ENCODE results near the gene ACP5. TPM values are rescaled to one million over a fixed set of nuclear protein-coding genes. Genes with fewer than 3 reads are reported as not detected.

ACP5 gene
- total and polyA plus RNA-seq, 2 of the 8 experiments (the other 6 are each of a cell fraction or from before 2014, with no cell fraction given) = 9.0 to 14.3 TPM

- no peak for TF ChIP-seq BRCA1 (IDR thresholded peaks at IDR 0.05; ENCODE audit: low read depth, low read length)
- TF ChIP-seq CHD2 (IDR thresholded peaks at IDR 0.05; ENCODE audit: low read length) = no peak
- peak; percentile 44; the same call in 1 of the 2 replicates for TF ChIP-seq SRF (IDR thresholded peaks at IDR 0.05; ENCODE audit: low read depth, low read length)
- 0 out of 2 replicates have a peak, but pooled peaks have one; percentile 15 for TF ChIP-seq POU5F1 (IDR thresholded peaks at IDR 0.05; ENCODE audit: low read depth, low read length)
- TF ChIP-seq NRF1 (IDR thresholded peaks at IDR 0.05; ENCODE audit: low read depth, low read length) = peak; percentile 47
- TF ChIP-seq RBBP5 (IDR thresholded peaks at IDR 0.05; ENCODE audit: borderline replicate concordance, low read depth, low read length) = no peak
- peak; percentile 30 for TF ChIP-seq NANOG (IDR thresholded peaks at IDR 0.05; ENCODE audit: insufficient read depth, low read depth, low read length, poor library complexity, severe bottlenecking)
- no peak for TF ChIP-seq CBX8 (IDR thresholded peaks at IDR 0.05; ENCODE audit: borderline replicate concordance, low read depth, low read length)
- no peak for TF ChIP-seq RFX5 (IDR thresholded peaks at IDR 0.05; ENCODE audit: borderline replicate concordance, low read depth, low read length)
- TF ChIP-seq, protein P1, sequence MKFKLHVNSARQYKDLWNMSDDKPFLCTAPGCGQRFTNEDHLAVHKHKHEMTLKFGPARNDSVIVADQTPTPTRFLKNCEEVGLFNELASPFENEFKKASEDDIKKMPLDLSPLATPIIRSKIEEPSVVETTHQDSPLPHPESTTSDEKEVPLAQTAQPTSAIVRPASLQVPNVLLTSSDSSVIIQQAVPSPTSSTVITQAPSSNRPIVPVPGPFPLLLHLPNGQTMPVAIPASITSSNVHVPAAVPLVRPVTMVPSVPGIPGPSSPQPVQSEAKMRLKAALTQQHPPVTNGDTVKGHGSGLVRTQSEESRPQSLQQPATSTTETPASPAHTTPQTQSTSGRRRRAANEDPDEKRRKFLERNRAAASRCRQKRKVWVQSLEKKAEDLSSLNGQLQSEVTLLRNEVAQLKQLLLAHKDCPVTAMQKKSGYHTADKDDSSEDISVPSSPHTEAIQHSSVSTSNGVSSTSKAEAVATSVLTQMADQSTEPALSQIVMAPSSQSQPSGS (IDR thresholded peaks at IDR 0.05; ENCODE audit: low read length) = peak; percentile 81; the same call in 1 of the 2 replicates
- peak; percentile 46; the same call in 1 of the 2 replicates for TF ChIP-seq YY1 (IDR thresholded peaks at IDR 0.05; ENCODE audit: low read depth, low read length)
- peak; percentile 63 for TF ChIP-seq PHF8 (conservative IDR thresholded peaks at IDR 0.05; ENCODE audit: low read depth, low read length)
- TF ChIP-seq TBP (IDR thresholded peaks at IDR 0.05; ENCODE audit: low read depth, low read length) = peak; percentile 53; the same call in 1 of the 2 replicates
- TF ChIP-seq RXRA (IDR thresholded peaks at IDR 0.05; ENCODE audit: insufficient read depth, low read depth, low read length) = no peak
- no peak for TF ChIP-seq BCL11A (IDR thresholded peaks at IDR 0.05; ENCODE audit: low read depth in 2 of 2, low read length in 2 of 2)
- TF ChIP-seq POLR2AphosphoS5 (IDR thresholded peaks at IDR 0.05; ENCODE audit: low read depth, low read length) = no peak
- no peak for TF ChIP-seq TAF7 (optimal IDR thresholded peaks at IDR 0.05; ENCODE audit: borderline replicate concordance, low read depth, low read length)
- no peak for TF ChIP-seq CHD1 (IDR thresholded peaks at IDR 0.05; ENCODE audit: low read depth, low read length)
- TF ChIP-seq GABPA (IDR thresholded peaks at IDR 0.05; ENCODE audit: borderline replicate concordance, insufficient read depth, low read length) = no peak
- no peak for TF ChIP-seq EZH2 (IDR thresholded peaks at IDR 0.05; ENCODE audit: low read depth, low read length, severe bottlenecking)
- TF ChIP-seq ASH2L (IDR thresholded peaks at IDR 0.05; ENCODE audit: low read length) = peak; percentile 64
- no peak for TF ChIP-seq SAP30 (IDR thresholded peaks at IDR 0.05; ENCODE audit: insufficient read depth, insufficient replicate concordance, low read length)
These were observed 41.5 kb downstream of the ACP5 start (continued) for GRCh38 chr19:11535792-11536595.

Data from H1 (cell line).